GM21723 (cell line): ENCODE results near the gene B4GALT1.

Source experiments
- ATAC-seq: cut with Tn5 transposase; IDR thresholded peaks from one replicate; pipeline ENCODE4 v1.9.1; 2021; ENCODE audit warnings: mild to moderate bottlenecking, moderate library complexity; ENCODE audit not compliant: unreplicated experiment

Gene B4GALT1, protein sequence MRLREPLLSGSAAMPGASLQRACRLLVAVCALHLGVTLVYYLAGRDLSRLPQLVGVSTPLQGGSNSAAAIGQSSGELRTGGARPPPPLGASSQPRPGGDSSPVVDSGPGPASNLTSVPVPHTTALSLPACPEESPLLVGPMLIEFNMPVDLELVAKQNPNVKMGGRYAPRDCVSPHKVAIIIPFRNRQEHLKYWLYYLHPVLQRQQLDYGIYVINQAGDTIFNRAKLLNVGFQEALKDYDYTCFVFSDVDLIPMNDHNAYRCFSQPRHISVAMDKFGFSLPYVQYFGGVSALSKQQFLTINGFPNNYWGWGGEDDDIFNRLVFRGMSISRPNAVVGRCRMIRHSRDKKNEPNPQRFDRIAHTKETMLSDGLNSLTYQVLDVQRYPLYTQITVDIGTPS

GRCh38 chr9:33167084-33167971, at the start of gene B4GALT1:
TSS of gene B4GALT1 (minus strand) at chr9:33167336. CDS start at chr9:33167169, 167 bp downstream.
- ATAC-seq: peak; percentile 64

DNA sequence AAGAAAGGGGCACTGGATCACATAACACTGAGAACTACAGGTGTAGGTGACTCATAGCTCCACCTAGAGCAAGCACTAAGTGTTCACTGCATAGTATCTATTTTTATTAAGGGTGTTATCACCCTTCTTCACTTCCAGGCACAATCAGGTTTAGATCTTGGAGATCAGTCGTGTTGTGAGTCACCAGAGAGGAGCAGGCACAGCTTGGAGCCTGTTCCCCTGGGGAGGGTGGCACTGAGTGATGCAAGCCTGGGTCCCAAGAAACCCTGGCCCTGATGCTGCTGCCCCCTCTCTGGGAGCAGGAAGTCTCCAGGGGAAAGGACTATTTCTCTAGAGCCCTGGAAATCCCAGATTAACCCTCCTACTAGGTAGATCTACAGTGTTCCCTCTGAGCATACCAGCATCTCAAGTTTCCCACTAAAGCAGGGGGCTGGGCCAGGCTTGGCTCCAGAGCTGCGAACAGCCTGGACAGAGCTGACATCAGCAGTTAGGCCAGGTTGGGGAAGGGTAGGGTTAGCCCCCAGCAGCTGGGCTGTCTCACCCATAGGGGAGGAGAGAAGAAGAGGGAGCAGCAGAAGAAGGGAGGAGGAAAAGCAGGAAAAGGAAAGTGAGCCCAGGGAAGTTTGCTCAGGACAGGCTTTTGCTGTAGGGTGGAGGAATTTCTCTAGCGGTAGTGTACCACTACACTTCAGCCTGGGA, 44.7 kb upstream of the B4GALT1 start:
- ATAC-seq: no peak

DNA sequence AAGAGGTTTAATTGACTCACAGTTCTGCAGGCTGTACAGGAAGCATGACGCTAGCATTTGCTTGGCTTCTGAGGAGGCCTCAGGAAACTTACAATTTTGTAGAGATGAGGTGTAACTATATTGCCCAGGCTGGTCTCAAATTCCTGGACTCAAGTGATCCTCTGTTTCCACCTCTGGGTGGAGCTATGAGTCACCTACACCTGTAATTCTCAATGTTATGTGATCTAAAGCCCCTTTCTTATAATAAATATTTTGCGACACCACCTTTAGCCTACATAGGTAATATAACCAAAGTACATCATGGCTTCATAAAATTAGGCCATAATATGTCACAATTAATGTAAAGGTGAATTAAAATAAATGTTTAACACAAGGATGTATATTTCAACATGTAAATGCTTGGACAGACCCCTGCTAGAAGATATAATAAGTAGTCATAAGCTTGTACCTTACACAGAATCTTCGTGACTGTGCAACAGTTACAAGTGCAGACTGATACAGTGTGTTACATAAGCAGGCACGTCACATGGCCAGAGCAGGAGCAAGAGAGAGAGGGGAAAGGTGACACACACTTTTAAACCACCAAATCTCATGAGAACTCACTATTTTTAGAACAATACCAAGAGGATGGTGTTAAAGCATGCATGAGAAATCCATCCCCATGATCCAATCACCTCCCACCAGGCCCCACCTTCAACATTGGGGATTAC, 43.0 kb upstream of the B4GALT1 start:
- no peak for ATAC-seq

DNA sequence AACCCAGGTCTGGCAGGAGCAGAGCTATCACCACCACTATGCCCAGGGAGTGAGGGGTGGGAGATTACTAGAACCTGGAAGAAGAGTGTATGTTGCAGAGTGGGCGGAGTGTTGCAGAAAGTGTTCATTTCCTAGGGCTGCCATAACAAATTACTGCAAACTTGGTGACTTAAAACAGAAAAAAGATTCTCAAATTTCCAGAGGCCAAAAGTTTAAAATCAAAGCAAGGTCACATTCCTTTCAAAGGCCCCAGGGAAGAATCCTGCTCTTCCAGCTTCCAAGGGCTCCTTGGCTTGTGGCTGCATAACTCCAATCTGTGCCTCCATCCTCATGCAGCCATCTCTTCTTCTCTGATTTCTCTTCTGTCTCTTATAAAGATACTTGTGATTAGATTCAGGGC, 42.3 kb upstream of the B4GALT1 start:
- ATAC-seq: no peak

- peak; percentile 100 for ATAC-seq
These were observed 35.5 kb upstream of the B4GALT1 start for GRCh38 chr9:33202552-33203201.

- ATAC-seq: peak; percentile 76
These were observed 34.9 kb upstream of the B4GALT1 start for GRCh38 chr9:33202018-33202417.

DNA sequence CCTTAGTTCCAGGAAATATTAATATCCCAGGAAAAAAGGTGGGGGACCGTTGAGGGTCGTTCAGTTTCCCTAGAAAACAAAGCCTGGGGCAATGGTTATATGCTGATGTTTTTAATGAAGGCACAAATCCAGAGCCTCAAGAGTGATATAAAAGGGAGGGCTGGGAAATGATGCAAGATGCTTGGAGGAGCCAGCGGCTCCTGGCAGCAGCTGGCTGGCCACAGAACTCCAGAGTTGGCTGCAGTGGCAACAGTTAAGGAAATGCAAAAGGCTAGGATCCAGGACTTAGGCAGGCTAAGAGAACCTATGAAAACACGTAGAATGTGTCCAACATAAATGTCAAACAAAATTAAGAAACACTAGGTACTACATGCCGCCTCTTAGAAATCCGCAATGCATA, 31.0 kb upstream of the B4GALT1 start:
- no peak for ATAC-seq

GRCh38 chr9:33197279-33198152, 30.4 kb upstream of the B4GALT1 start:
- no peak for ATAC-seq

DNA sequence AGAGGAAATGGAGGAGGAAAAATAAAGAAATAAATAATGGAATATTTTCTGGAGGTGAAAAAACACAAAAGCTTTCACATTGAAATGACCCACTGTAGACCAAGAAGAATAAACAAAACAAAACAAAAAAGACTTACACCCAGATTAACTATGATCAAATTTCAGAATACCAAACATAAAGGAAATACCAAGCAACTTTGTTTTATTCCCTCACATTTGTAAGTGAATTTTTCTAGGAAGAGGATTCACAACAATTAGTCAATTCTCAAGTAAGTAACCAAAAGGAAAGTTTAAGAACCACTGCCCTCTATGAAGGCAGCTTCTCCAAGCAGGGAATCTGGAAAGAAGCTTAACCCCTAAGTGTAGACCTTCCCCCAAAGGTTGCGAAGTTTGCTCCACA, 29.6 kb upstream of the B4GALT1 start:
- no peak for ATAC-seq

- ATAC-seq: no peak
These were observed 26.7 kb upstream of the B4GALT1 start for GRCh38 chr9:33193818-33194217.

GRCh38 chr9:33192493-33193255, 25.5 kb upstream of the B4GALT1 start:
- ATAC-seq: no peak

DNA sequence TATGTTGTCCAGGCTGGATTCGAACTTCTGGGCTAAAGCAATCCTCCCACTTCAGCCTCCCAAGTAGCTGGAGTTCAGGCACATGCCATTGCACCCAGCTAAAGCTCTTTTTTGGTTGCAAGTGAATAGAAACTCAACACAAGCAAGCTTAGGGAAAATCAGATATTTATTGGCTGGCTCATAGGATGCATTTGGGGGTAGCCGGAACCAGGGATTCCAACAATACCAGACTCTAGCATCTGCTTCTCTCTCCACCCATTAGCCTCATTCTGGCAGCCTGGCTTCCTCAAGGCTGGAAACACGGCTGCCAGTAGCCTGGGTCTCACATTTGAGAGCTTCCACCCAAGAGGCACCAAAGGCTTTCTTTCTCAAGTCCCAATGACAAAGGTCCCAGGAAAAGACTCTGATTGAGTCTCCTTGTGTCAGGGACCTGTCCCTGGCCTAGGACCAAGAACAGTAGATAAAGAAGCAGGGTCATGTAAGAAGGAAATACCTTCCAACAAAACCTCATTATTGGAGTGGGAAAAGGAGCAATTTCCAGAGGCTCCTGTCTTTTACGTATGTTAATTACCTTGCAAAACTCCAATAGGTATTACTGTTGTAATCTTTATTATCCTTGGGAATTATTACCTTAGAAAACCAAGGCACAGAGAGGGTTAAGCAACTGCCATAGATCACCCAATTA, 23.0 kb upstream of the B4GALT1 start:
- ATAC-seq: no peak

DNA sequence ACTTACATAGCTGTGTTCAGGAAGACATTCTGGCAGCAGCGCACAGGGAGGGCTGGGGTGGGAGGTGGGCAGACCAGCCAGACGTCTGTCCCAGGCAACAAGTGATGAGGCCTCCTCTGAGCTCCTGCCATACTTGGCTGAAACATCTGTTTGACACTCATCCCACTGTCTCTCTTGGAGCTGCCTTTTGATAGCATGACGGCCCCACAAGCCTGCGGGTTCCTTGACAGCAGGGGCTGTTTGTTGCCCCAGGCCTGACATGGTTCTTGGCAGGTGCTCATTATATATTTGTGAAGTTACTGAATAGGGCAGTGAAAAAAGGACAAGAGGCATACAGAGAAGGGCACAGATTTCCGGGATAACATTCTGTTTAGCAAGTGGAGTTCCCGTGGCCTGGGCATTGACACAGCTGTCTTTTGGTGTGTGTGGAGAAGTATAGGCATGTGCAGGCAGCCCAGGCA, 22.2 kb upstream of the B4GALT1 start:
- no peak for ATAC-seq

GRCh38 chr9:33188711-33189110, 21.6 kb upstream of the B4GALT1 start:
- no peak for ATAC-seq

DNA sequence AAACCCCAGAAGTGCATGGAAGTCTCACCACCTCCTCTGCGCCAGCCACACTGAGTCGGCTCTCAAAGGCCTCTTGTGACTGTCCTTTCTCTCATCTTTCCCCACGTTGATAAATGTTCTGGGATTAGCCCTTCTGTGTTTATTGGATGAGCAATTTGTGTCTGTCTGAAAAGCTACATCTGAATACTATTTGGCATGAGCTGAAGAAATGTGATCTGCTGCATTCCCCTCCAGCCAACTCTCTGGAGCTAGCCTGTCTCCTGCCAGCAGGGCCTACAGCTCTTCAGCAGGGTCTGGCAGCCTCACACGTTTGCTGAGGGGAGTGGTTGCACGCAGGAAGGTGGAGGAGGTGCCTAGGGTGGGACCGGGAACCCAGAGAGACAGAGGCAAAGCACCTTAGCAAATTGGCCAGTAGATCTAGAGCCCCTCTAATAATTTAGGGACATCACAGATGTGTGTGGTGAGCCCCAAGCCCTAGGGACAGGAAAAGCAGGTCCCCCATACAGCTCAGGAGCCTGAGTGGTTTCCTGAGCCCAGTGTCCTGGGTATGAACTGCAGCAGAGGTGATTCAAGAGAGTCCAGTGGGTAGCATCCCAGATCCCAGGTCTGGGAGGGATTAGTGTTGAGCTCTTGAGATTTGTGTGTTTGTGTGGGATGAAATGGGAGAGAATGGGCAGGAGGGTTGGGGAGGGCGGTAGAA, 20.5 kb upstream of the B4GALT1 start:
- ATAC-seq: no peak

DNA sequence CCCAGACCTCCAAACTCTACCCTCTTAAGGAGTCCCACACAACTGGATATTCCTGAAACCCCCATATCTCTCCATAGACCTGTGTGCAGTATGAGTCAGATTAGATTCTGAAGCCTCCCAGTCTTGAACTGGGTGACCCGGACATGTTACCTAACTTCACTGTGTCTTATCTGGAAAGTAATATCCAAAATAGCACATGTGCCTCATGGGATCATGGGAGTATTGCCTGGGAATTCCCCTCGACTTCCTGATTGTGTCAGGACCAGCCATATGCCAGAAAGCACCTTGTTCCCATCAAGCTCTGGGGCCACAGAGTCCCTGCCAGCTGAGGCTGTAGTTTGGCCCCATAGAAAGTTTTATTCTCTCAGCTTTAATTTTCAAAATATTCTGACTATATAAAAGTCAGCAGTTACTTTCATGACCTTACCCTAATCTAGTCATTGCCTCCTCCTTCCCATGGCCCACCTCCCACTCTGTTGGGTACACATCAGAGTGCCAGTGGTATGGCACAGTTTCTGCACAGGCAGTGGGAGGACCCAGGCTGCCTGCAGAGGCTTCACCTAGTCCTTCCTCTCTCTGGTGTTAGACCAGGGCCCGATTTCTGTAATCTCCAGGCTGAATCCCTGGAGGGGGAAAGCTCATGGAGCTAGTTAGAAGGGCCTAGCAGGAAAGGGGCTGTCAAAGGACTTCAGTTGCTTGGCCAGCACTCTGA, 19.5 kb upstream of the B4GALT1 start:
- no peak for ATAC-seq

GRCh38 chr9:33185858-33186257, 18.7 kb upstream of the B4GALT1 start:
- ATAC-seq: no peak
